H1 (cell line): ENCODE results near the gene LOC101059915.

Source experiments
- BACH1 ChIP-seq: IDR thresholded peaks from 2 replicates; pipeline ENCODE4 v1.6.1; 2012; ENCODE audit warnings: low read length, improper control_type of control experiment
- BRCA1 ChIP-seq: IDR thresholded peaks from 2 replicates; pipeline ENCODE4 v1.6.1; 2012; ENCODE audit warnings: low read depth, low read length, improper control_type of control experiment
- GABPA ChIP-seq: IDR thresholded peaks from 2 replicates; pipeline ENCODE4 v1.6.1; 2011; ENCODE audit warnings: mild to moderate bottlenecking, low read length, moderate library complexity, borderline replicate concordance; ENCODE audit not compliant: insufficient read depth
- MAFK ChIP-seq: IDR thresholded peaks from 2 replicates; pipeline ENCODE4 v1.6.1; 2012; ENCODE audit warnings: low read depth, mild to moderate bottlenecking, improper control_type of control experiment, low read length
- POU5F1 ChIP-seq: IDR thresholded peaks from 2 replicates; pipeline ENCODE4 v1.6.1; 2011; ENCODE audit warnings: low read depth, mild to moderate bottlenecking, low read length, moderate library complexity
- RXRA ChIP-seq: IDR thresholded peaks from 2 replicates; pipeline ENCODE4 v1.6.1; 2011; ENCODE audit warnings: low read depth, mild to moderate bottlenecking, low read length, moderate library complexity; ENCODE audit not compliant: insufficient read depth
- SIRT6 ChIP-seq: IDR thresholded peaks from one replicate; pipeline ENCODE4 v1.7.1; 2012; ENCODE audit warnings: low read length, inconsistent platforms
- SP1 ChIP-seq: IDR thresholded peaks from 2 replicates; pipeline ENCODE4 v1.6.1; 2011; ENCODE audit warnings: low read depth, low read length
- SP2 ChIP-seq: IDR thresholded peaks from 2 replicates; pipeline ENCODE4 v1.6.1; 2012; ENCODE audit warnings: mild to moderate bottlenecking, low read length, inconsistent platforms
- TAF7 ChIP-seq: optimal IDR thresholded peaks from 2 replicates; pipeline ENCODE3; 2011; ENCODE audit warnings: low read depth, mild to moderate bottlenecking, inconsistent platforms, low read length, moderate library complexity, borderline replicate concordance
- TF ChIP-seq, protein P1 (sequence below): fragments of 300-600 bp; sonication (generic); IDR thresholded peaks from 2 replicates; pipeline ENCODE4 v1.7.1; 2012; ENCODE audit warnings: low read length, moderate library complexity, mild to moderate bottlenecking, inconsistent platforms; ENCODE audit not compliant: insufficient replicate concordance
- TF ChIP-seq, protein P2 (sequence below): IDR thresholded peaks from 2 replicates; pipeline ENCODE4 v1.6.1; 2012; ENCODE audit warnings: low read length, inconsistent platforms

LOC101059915 gene

DNA sequence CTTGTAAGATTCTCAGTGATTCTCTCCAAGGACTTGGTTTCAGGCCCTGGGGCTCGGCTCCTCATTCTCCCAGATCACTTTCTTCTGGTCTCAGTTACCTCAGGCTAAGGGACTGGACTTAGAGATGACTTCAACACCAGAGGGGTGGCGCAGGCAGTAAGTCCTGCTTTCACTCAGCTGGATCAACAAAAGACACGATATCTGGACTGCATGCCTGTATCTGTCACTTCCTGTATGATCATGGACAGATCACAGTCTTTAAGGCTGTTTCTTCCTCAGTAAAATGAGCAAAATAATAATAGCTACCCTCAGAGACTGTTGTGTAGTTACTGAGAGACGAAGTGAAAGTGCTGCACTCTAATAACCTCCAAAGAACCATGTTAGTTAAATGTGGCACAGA lies 29.5 kb upstream of the LOC101059915 start (continued):
- TF ChIP-seq, protein P1, sequence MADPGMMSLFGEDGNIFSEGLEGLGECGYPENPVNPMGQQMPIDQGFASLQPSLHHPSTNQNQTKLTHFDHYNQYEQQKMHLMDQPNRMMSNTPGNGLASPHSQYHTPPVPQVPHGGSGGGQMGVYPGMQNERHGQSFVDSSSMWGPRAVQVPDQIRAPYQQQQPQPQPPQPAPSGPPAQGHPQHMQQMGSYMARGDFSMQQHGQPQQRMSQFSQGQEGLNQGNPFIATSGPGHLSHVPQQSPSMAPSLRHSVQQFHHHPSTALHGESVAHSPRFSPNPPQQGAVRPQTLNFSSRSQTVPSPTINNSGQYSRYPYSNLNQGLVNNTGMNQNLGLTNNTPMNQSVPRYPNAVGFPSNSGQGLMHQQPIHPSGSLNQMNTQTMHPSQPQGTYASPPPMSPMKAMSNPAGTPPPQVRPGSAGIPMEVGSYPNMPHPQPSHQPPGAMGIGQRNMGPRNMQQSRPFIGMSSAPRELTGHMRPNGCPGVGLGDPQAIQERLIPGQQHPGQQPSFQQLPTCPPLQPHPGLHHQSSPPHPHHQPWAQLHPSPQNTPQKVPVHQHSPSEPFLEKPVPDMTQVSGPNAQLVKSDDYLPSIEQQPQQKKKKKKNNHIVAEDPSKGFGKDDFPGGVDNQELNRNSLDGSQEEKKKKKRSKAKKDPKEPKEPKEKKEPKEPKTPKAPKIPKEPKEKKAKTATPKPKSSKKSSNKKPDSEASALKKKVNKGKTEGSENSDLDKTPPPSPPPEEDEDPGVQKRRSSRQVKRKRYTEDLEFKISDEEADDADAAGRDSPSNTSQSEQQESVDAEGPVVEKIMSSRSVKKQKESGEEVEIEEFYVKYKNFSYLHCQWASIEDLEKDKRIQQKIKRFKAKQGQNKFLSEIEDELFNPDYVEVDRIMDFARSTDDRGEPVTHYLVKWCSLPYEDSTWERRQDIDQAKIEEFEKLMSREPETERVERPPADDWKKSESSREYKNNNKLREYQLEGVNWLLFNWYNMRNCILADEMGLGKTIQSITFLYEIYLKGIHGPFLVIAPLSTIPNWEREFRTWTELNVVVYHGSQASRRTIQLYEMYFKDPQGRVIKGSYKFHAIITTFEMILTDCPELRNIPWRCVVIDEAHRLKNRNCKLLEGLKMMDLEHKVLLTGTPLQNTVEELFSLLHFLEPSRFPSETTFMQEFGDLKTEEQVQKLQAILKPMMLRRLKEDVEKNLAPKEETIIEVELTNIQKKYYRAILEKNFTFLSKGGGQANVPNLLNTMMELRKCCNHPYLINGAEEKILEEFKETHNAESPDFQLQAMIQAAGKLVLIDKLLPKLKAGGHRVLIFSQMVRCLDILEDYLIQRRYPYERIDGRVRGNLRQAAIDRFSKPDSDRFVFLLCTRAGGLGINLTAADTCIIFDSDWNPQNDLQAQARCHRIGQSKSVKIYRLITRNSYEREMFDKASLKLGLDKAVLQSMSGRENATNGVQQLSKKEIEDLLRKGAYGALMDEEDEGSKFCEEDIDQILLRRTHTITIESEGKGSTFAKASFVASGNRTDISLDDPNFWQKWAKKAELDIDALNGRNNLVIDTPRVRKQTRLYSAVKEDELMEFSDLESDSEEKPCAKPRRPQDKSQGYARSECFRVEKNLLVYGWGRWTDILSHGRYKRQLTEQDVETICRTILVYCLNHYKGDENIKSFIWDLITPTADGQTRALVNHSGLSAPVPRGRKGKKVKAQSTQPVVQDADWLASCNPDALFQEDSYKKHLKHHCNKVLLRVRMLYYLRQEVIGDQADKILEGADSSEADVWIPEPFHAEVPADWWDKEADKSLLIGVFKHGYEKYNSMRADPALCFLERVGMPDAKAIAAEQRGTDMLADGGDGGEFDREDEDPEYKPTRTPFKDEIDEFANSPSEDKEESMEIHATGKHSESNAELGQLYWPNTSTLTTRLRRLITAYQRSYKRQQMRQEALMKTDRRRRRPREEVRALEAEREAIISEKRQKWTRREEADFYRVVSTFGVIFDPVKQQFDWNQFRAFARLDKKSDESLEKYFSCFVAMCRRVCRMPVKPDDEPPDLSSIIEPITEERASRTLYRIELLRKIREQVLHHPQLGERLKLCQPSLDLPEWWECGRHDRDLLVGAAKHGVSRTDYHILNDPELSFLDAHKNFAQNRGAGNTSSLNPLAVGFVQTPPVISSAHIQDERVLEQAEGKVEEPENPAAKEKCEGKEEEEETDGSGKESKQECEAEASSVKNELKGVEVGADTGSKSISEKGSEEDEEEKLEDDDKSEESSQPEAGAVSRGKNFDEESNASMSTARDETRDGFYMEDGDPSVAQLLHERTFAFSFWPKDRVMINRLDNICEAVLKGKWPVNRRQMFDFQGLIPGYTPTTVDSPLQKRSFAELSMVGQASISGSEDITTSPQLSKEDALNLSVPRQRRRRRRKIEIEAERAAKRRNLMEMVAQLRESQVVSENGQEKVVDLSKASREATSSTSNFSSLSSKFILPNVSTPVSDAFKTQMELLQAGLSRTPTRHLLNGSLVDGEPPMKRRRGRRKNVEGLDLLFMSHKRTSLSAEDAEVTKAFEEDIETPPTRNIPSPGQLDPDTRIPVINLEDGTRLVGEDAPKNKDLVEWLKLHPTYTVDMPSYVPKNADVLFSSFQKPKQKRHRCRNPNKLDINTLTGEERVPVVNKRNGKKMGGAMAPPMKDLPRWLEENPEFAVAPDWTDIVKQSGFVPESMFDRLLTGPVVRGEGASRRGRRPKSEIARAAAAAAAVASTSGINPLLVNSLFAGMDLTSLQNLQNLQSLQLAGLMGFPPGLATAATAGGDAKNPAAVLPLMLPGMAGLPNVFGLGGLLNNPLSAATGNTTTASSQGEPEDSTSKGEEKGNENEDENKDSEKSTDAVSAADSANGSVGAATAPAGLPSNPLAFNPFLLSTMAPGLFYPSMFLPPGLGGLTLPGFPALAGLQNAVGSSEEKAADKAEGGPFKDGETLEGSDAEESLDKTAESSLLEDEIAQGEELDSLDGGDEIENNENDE: no peak
- no peak for TF ChIP-seq MAFK
- no peak for TF ChIP-seq TAF7
- TF ChIP-seq SP2: no peak
- no peak for TF ChIP-seq GABPA
- TF ChIP-seq SP1: no peak
- TF ChIP-seq RXRA: no peak
- no peak for TF ChIP-seq POU5F1
- TF ChIP-seq BACH1: no peak
- TF ChIP-seq, protein P2, sequence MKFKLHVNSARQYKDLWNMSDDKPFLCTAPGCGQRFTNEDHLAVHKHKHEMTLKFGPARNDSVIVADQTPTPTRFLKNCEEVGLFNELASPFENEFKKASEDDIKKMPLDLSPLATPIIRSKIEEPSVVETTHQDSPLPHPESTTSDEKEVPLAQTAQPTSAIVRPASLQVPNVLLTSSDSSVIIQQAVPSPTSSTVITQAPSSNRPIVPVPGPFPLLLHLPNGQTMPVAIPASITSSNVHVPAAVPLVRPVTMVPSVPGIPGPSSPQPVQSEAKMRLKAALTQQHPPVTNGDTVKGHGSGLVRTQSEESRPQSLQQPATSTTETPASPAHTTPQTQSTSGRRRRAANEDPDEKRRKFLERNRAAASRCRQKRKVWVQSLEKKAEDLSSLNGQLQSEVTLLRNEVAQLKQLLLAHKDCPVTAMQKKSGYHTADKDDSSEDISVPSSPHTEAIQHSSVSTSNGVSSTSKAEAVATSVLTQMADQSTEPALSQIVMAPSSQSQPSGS: no peak
- no peak for TF ChIP-seq SIRT6
- TF ChIP-seq BRCA1: no peak
